PC-9 (cell line): ENCODE data around the gene ALG12. TPM values are rescaled to one million over a fixed set of nuclear protein-coding genes. Genes with fewer than 3 reads are reported as not detected.

ENCODE experiments used
- BruUV-seq: library from RNA; stranded (reverse); fragments of 400-500 nt; replicated peaks from 2 replicates; lab custom pipeline; 2021; lab: Mats Ljungman, UMichigan
- CTCF ChIA-PET: fragments of 300-600 bp; sonication (Branson Sonifier 250); formaldehyde crosslinking; loops from one replicate; lab custom pipeline; 2022; ENCODE audit warnings: antibody characterized with exemption; lab: Charles Lee
- POLR2A ChIA-PET: fragments of 300-600 bp; sonication (Branson Sonifier 250); formaldehyde crosslinking; loops from one replicate; lab custom pipeline; 2022; ENCODE audit warnings: antibody characterized with exemption; ENCODE audit not compliant: unreplicated experiment; lab: Charles Lee
- DNase-seq, 2 experiments: peaks; one replicate each; pipeline versions ENCODE4 v3.0.0 to v3.0.0-alpha.2; 2015 to 2022; ENCODE audit warnings: mixed read lengths in 1 of 2
- H2AFZ ChIP-seq: fragments of 200-600 bp; sonication (generic); 2 replicates; pipeline ENCODE4 v1.8.1; 2017; ENCODE audit warnings: antibody characterized with exemption
- H3F3A ChIP-seq: fragments of 200-600 bp; sonication (generic); 2 replicates; pipeline ENCODE4 v1.8.1; 2017; ENCODE audit warnings: antibody characterized with exemption, mild to moderate bottlenecking, low read depth; ENCODE audit not compliant: insufficient read depth
- H3K27ac ChIP-seq: fragments of 200-600 bp; sonication (generic); 2 replicates; pipeline ENCODE4 v1.6.1; 2016; ENCODE audit warnings: mixed run types
- H3K27me3 ChIP-seq: fragments of 200-600 bp; sonication (generic); 2 replicates; pipeline ENCODE4 v1.6.1; 2016; ENCODE audit warnings: low read depth, mixed run types; ENCODE audit not compliant: insufficient read depth
- H3K36me3 ChIP-seq: fragments of 200-600 bp; sonication (generic); 2 replicates; pipeline ENCODE4 v1.6.1; 2016; ENCODE audit warnings: low read depth, mixed run types
- H3K4me1 ChIP-seq: fragments of 200-600 bp; sonication (generic); replicated peaks from 2 replicates; pipeline ENCODE4 v1.6.1; 2016; ENCODE audit warnings: mixed run types; ENCODE audit not compliant: insufficient read depth
- H3K4me2 ChIP-seq: fragments of 200-600 bp; sonication (generic); 2 replicates; pipeline ENCODE4 v1.6.1; 2017; ENCODE audit warnings: mixed run types
- H3K4me3 ChIP-seq: fragments of 200-600 bp; sonication (generic); 2 replicates; pipeline ENCODE4 v1.6.1; 2016; ENCODE audit warnings: mixed run types
- H3K79me2 ChIP-seq: fragments of 200-600 bp; sonication (generic); 2 replicates; pipeline ENCODE4 v1.6.1; 2017; ENCODE audit warnings: low read depth, mixed run types
- H3K9me2 ChIP-seq: fragments of 200-600 bp; sonication (generic); 2 replicates; pipeline ENCODE4 v1.8.1; 2017; ENCODE audit warnings: mild to moderate bottlenecking; ENCODE audit not compliant: insufficient read depth
- H3K9me3 ChIP-seq: fragments of 200-600 bp; sonication (generic); 2 replicates; pipeline ENCODE4 v1.8.1; 2016; ENCODE audit warnings: low read depth; ENCODE audit not compliant: insufficient read depth
- H4K20me1 ChIP-seq: fragments of 200-600 bp; sonication (generic); 2 replicates; pipeline ENCODE4 v1.8.1; 2017; ENCODE audit not compliant: insufficient read depth
- CTCF ChIP-seq: fragments of 200-600 bp; sonication (generic); conservative IDR thresholded peaks from 2 replicates; pipeline ENCODE4 v1.6.1; 2017; ENCODE audit warnings: mixed run types, antibody characterized with exemption, mild to moderate bottlenecking, moderate library complexity
- EZH2 ChIP-seq: fragments of 200-600 bp; sonication (generic); IDR thresholded peaks from 2 replicates; pipeline ENCODE4 v1.8.0; 2017; ENCODE audit warnings: antibody characterized with exemption, low read depth
- intact Hi-C: fragments of 100-400 bp; cut with micrococcal nuclease; formaldehyde crosslinking; loops from one replicate; pipeline ENCODE4 v1.10.0; 2022; ENCODE audit not compliant: unreplicated experiment
- total RNA-seq: library from RNA; stranded (reverse); gene quantifications from 2 replicates; pipeline ENCODE4 v1.2.3, GENCODE V29; 2021

The ALG12 gene
- total RNA-seq, 1 experiment from 2014 or later = 16.8 TPM

GRCh38 chr22:49930596-49931412 is 12.6 kb upstream of the ALG12 start:
- Histone ChIP-seq H3K9me3 (no peaks in the 10 kb centered on the region), H3K4me1 (peaks cover 20% of the 10 kb centered on the region), H3K79me2 (no peaks in the 10 kb centered on the region), H3K27me3 (no peaks in the 10 kb centered on the region; the same call in 1 of the 2 replicates), H3K36me3 (no peaks in the 10 kb centered on the region), H4K20me1 (no peaks in the 10 kb centered on the region; the same call in 1 of the 2 replicates), H3K4me2 (peak overlapping the region; percentile 32; the same call in 1 of the 2 replicates), H3F3A (peaks cover 49% of the 10 kb centered on the region), H3K9me2 (no peaks in the 10 kb centered on the region), H2AFZ (no peak overlapping the region), H3K27ac (no peak overlapping the region), H3K4me3 (no peak overlapping the region)
- TF ChIP-seq CTCF = peak; percentile 90
- TF ChIP-seq EZH2 = no peak
- CTCF ChIA-PET = interaction anchor here (0.6 to 1.3 kb wide), 7 partner anchors 29 to 366 kb away, joined by 3 to 12 read pairs (median 5); no protein-coding TSS in a partner anchor
- intact Hi-C loops = loop anchor here (1.0 to 2.0 kb wide), 6 partner anchors 31 to 218 kb away; no protein-coding TSS in a partner anchor
- peak; percentile 87 to 95 for DNase-seq
- no TSS peak for BruUV-seq
- POLR2A ChIA-PET = interaction anchor here (0.5 to 1.1 kb wide), 7 partner anchors 24 to 595 kb away, joined by 3 to 5 read pairs (median 4); partner anchors contain the start of gene SCO2

GRCh38 chr22:49929994-49930575 is 11.8 kb upstream of the ALG12 start:
- peak overlapping the region; percentile 53 for H3K4me2 ChIP-seq

More at GRCh38 chr22:49929994-49930575, 11.8 kb upstream of the ALG12 start:
- CTCF ChIA-PET = interaction anchor here (0.6 to 1.3 kb wide), 3 partner anchors 60 to 367 kb away, joined by 3 to 7 read pairs (median 5); no protein-coding TSS in a partner anchor
- Histone ChIP-seq H3K36me3 (no peaks in the 10 kb centered on the region), H3K9me2 (no peaks in the 10 kb centered on the region), H4K20me1 (no peaks in the 10 kb centered on the region; the same call in 1 of the 2 replicates), H3K4me1 (peaks cover 20% of the 10 kb centered on the region), H3K79me2 (no peaks in the 10 kb centered on the region), H3K27me3 (no peaks in the 10 kb centered on the region; the same call in 1 of the 2 replicates), H3K9me3 (no peaks in the 10 kb centered on the region), H3K27ac (no peak overlapping the region), H3K4me3 (no peak overlapping the region), H2AFZ (no peak overlapping the region), H3F3A (peaks cover 50% of the 10 kb centered on the region)
- TF ChIP-seq EZH2 = no peak
- TF ChIP-seq CTCF = peak; percentile 41
- POLR2A ChIA-PET = no interaction called here
- DNase-seq = no peak
- no TSS peak for BruUV-seq
- intact Hi-C loops = loop anchor here (2.0 to 5.0 kb wide), 2 partner anchors 41 to 272 kb away; partner anchors contain the start of gene SELENOO
